H9 (cell line): ENCODE measurements around the gene MCL1. TPM values are rescaled to one million over a fixed set of nuclear protein-coding genes. Genes with fewer than 3 reads are reported as not detected.

ENCODE experiments used
- DNase-seq: peaks from one replicate; pipeline ENCODE4 v3.0.0-alpha.2; 2017
- H2AFZ ChIP-seq: one replicate; pipeline ENCODE4 v1.6.1; 2013; ENCODE audit warnings: mild to moderate bottlenecking, low read length, control low read depth, moderate library complexity
- H2AK5ac ChIP-seq: 2 replicates; pipeline ENCODE4 v1.6.1; 2013; ENCODE audit warnings: low read length, control low read depth, mixed read lengths; ENCODE audit not compliant: insufficient read length
- H2BK120ac ChIP-seq: one replicate; pipeline ENCODE4 v1.6.1; 2013; ENCODE audit warnings: low read depth, mild to moderate bottlenecking, low read length, control low read depth, inconsistent platforms; ENCODE audit not compliant: poor library complexity, severe bottlenecking
- H2BK12ac ChIP-seq: 2 replicates; pipeline ENCODE4 v1.6.1; 2013; ENCODE audit warnings: low read length, control low read depth, mixed read lengths, low read depth; ENCODE audit not compliant: insufficient read length
- H2BK15ac ChIP-seq: 2 replicates; pipeline ENCODE4 v1.6.1; 2013; ENCODE audit warnings: low read depth, low read length, control low read depth
- H2BK20ac ChIP-seq: one replicate; pipeline ENCODE4 v1.6.1; 2013; ENCODE audit warnings: low read depth, mild to moderate bottlenecking, low read length, control low read depth, inconsistent platforms; ENCODE audit not compliant: poor library complexity, severe bottlenecking
- H2BK5ac ChIP-seq: 2 replicates; pipeline ENCODE4 v1.6.1; 2013; ENCODE audit warnings: low read length, control low read depth, mixed read lengths; ENCODE audit not compliant: insufficient read length
- H3K14ac ChIP-seq: 2 replicates; pipeline ENCODE4 v1.6.1; 2013; ENCODE audit warnings: low read length, control low read depth; ENCODE audit not compliant: insufficient read depth
- H3K18ac ChIP-seq: 2 replicates; pipeline ENCODE4 v1.6.1; 2013; ENCODE audit warnings: low read depth, mild to moderate bottlenecking, mixed read lengths, low read length, control low read depth; ENCODE audit not compliant: insufficient read length
- H3K23ac ChIP-seq: 2 replicates; pipeline ENCODE4 v1.6.1; 2013; ENCODE audit warnings: low read length, control low read depth, mixed read lengths, low read depth; ENCODE audit not compliant: insufficient read length
- H3K23me2 ChIP-seq: 2 replicates; pipeline ENCODE4 v1.6.1; 2013; ENCODE audit warnings: low read depth, mild to moderate bottlenecking, mixed read lengths, low read length, control low read depth; ENCODE audit not compliant: insufficient read length, poor library complexity, severe bottlenecking
- H3K27ac ChIP-seq: 2 replicates; pipeline ENCODE4 v1.5.1; 2013; ENCODE audit warnings: low read length, control low read depth, mixed read lengths, low read depth; ENCODE audit not compliant: insufficient read length
- H3K27me3 ChIP-seq: 2 replicates; pipeline ENCODE4 v1.6.1; 2013; ENCODE audit warnings: low read length, control low read depth, inconsistent platforms; ENCODE audit not compliant: insufficient read depth
- H3K4ac ChIP-seq: 2 replicates; pipeline ENCODE4 v1.6.1; 2013; ENCODE audit warnings: low read depth, mild to moderate bottlenecking, control low read depth, inconsistent platforms, low read length, moderate library complexity
- H3K4me1 ChIP-seq: 2 replicates; pipeline ENCODE4 v1.6.1; 2013; ENCODE audit warnings: low read length, control low read depth, inconsistent platforms; ENCODE audit not compliant: insufficient read depth
- H3K4me2 ChIP-seq: 2 replicates; pipeline ENCODE4 v1.6.1; 2013; ENCODE audit warnings: low read length, control low read depth, mixed read lengths; ENCODE audit not compliant: insufficient read length, insufficient read depth
- H3K56ac ChIP-seq: 2 replicates; pipeline ENCODE4 v1.6.1; 2013; ENCODE audit warnings: low read depth, mild to moderate bottlenecking, mixed read lengths, low read length, control low read depth; ENCODE audit not compliant: insufficient read length
- H3K79me1 ChIP-seq: 2 replicates; pipeline ENCODE4 v1.6.1; 2013; ENCODE audit warnings: low read depth, mild to moderate bottlenecking, moderate library complexity, low read length, control low read depth, inconsistent platforms; ENCODE audit not compliant: insufficient read depth, poor library complexity, severe bottlenecking
- H3K79me2 ChIP-seq: 2 replicates; pipeline ENCODE4 v1.6.1; 2013; ENCODE audit warnings: low read length, control low read depth, inconsistent platforms; ENCODE audit not compliant: insufficient read depth
- H3K9ac ChIP-seq: 2 replicates; pipeline ENCODE4 v1.6.1; 2013; ENCODE audit warnings: low read length, control low read depth, mixed read lengths; ENCODE audit not compliant: insufficient read length; ENCODE audit errors: extremely low read depth
- H3K9me3 ChIP-seq: one replicate; pipeline ENCODE4 v1.6.1; 2013; ENCODE audit warnings: low read depth, low read length, inconsistent platforms; ENCODE audit not compliant: control insufficient read depth
- H3T11ph ChIP-seq: one replicate; pipeline ENCODE4 v1.6.1; 2013; ENCODE audit warnings: mild to moderate bottlenecking, low read length, control low read depth, inconsistent platforms
- H4K20me1 ChIP-seq: one replicate; pipeline ENCODE4 v1.6.1; 2013; ENCODE audit not compliant: control insufficient read depth, insufficient read length, insufficient read depth
- H4K5ac ChIP-seq: 2 replicates; pipeline ENCODE4 v1.6.1; 2013; ENCODE audit warnings: low read depth, mild to moderate bottlenecking, mixed read lengths, low read length, control low read depth; ENCODE audit not compliant: insufficient read length
- H4K8ac ChIP-seq: replicated peaks from 2 replicates; pipeline ENCODE4 v1.6.1; 2013; ENCODE audit warnings: low read length, control low read depth, mixed read lengths, low read depth; ENCODE audit not compliant: insufficient read length
- H4K91ac ChIP-seq: 2 replicates; pipeline ENCODE4 v1.6.1; 2013; ENCODE audit warnings: low read depth, mild to moderate bottlenecking, moderate library complexity, mixed read lengths, low read length, control low read depth; ENCODE audit not compliant: insufficient read length
- H3K27ac Mint-ChIP-seq, 3 experiments: 2 replicates in 2 of 3; 3 replicates in 1 of 3; pipeline ENCODE4 v1.8.0; 2020 to 2021; ENCODE audit warnings: mixed read lengths in 3 of 3, mild to moderate bottlenecking in 1 of 3, moderate library complexity in 1 of 3
- H3K27me3 Mint-ChIP-seq: 2 replicates; pipeline ENCODE4 v1.8.0; 2021; ENCODE audit warnings: low read depth, mild to moderate bottlenecking, moderate library complexity, mixed read lengths
- H3K36me3 Mint-ChIP-seq, 3 experiments: 2 replicates in 2 of 3; 3 replicates in 1 of 3; pipeline ENCODE4 v1.8.0; 2020 to 2021; ENCODE audit warnings: low read depth in 3 of 3, mixed read lengths in 3 of 3; ENCODE audit not compliant: insufficient read depth in 1 of 3
- H3K4me1 Mint-ChIP-seq, 2 experiments: 2 replicates each; pipeline ENCODE4 v1.8.0; 2020; ENCODE audit warnings: mixed read lengths in 2 of 2
- H3K4me3 Mint-ChIP-seq, 2 experiments: 2 replicates in 1 of 2; 3 replicates in 1 of 2; pipeline ENCODE4 v1.8.0; 2020 to 2021; ENCODE audit warnings: mild to moderate bottlenecking in 2 of 2, mixed read lengths in 2 of 2, moderate library complexity in 1 of 2
- H3K9me3 Mint-ChIP-seq, 2 experiments: 2 replicates in 1 of 2; 3 replicates in 1 of 2; pipeline ENCODE4 v1.8.0; 2020; ENCODE audit warnings: mild to moderate bottlenecking in 2 of 2, mixed read lengths in 2 of 2, moderate library complexity in 1 of 2
- CTCF ChIP-seq: fragments of 200-600 bp; sonication (generic); conservative IDR thresholded peaks from 3 replicates; pipeline ENCODE4 v1.8.0; 2021; ENCODE audit warnings: antibody characterized with exemption, mild to moderate bottlenecking
- whole genome bisulfite sequencing: extraction: QIAGEN DNeasy Blood & Tissue Kit; methylation state at CpG from one replicate; pipeline ENCODE4 v1.1.7; 2013; ENCODE audit warnings: missing lambda C conversion rate, low lambda C conversion rate, mixed read lengths; ENCODE audit not compliant: insufficient read length; ENCODE audit errors: extremely low coverage; 5-methylcytosine and 5-hydroxymethylcytosine counted together
- total RNA-seq: library from RNA; stranded (reverse); gene quantifications from 2 replicates; pipeline ENCODE4 v1.2.1, GENCODE V29; 2021

Gene MCL1
- total RNA-seq, 1 experiment from 2014 or later = 247 TPM

GRCh38 chr1:150536836-150537731 is 42.3 kb downstream of the MCL1 start:
- no peak overlapping the region for H2BK20ac ChIP-seq
- H4K5ac ChIP-seq = no peak overlapping the region
- Mint-ChIP-seq H3K9me3 (no peaks in the 10 kb centered on the region), H3K4me1 (peaks cover 14 to 29% of the 10 kb centered on the region in 2 experiments), H3K36me3 (no peaks in the 10 kb centered on the region), H3K27me3 (no peaks in the 10 kb centered on the region), H3K4me3 (no peak overlapping the region), H3K27ac (0 out of 7 replicates have a peak overlapping the region, but pooled peaks of 1 of the 3 experiments have one; percentile 55)
- no peak overlapping the region for H2BK15ac ChIP-seq
- H3K9me3 ChIP-seq = no peaks in the 10 kb centered on the region
- H2AFZ ChIP-seq = no peak overlapping the region
- no peak overlapping the region for H2BK12ac ChIP-seq
- WGBS = no CpG with 5 or more reads among the region's 12 CpGs
- H2BK5ac ChIP-seq = no peak overlapping the region
- no peak overlapping the region for H3K9ac ChIP-seq
- no peak for TF ChIP-seq CTCF
- no peak overlapping the region for H3K18ac ChIP-seq
- no peaks in the 10 kb centered on the region for H3K23me2 ChIP-seq
- H4K8ac ChIP-seq = no peak overlapping the region
- H3K27ac ChIP-seq = no peak overlapping the region
- H3T11ph ChIP-seq = no peak overlapping the region
- no peak overlapping the region for H3K4me2 ChIP-seq
- no peaks in the 10 kb centered on the region for H3K79me1 ChIP-seq
- no peak overlapping the region for H3K14ac ChIP-seq
- no peak overlapping the region for H4K91ac ChIP-seq
- no peaks in the 10 kb centered on the region; the same call in 1 of the 2 replicates for H3K4me1 ChIP-seq
- H4K20me1 ChIP-seq = no peaks in the 10 kb centered on the region
- DNase-seq = no peak
- no peak overlapping the region for H3K4ac ChIP-seq
- no peak overlapping the region for H3K56ac ChIP-seq
- no peak overlapping the region for H3K23ac ChIP-seq
- H3K27me3 ChIP-seq = no peaks in the 10 kb centered on the region
- H2BK120ac ChIP-seq = no peak overlapping the region
- no peak overlapping the region for H2AK5ac ChIP-seq
- H3K79me2 ChIP-seq = no peaks in the 10 kb centered on the region
